HG03342 (cell line): ENCODE data around the gene TANGO2.

ENCODE experiments used
- ATAC-seq: cut with Tn5 transposase; IDR thresholded peaks from one replicate; pipeline ENCODE4 v1.9.1; 2021; ENCODE audit warnings: mild to moderate bottlenecking, moderate library complexity; ENCODE audit not compliant: unreplicated experiment

TANGO2 gene

GRCh38 chr22:19982991-19983578 lies 37.8 kb upstream of the TANGO2 start:
- ATAC-seq, result no peak

- ATAC-seq, result no peak
These were observed 37.2 kb upstream of the TANGO2 start for GRCh38 chr22:19983741-19984140.

DNA sequence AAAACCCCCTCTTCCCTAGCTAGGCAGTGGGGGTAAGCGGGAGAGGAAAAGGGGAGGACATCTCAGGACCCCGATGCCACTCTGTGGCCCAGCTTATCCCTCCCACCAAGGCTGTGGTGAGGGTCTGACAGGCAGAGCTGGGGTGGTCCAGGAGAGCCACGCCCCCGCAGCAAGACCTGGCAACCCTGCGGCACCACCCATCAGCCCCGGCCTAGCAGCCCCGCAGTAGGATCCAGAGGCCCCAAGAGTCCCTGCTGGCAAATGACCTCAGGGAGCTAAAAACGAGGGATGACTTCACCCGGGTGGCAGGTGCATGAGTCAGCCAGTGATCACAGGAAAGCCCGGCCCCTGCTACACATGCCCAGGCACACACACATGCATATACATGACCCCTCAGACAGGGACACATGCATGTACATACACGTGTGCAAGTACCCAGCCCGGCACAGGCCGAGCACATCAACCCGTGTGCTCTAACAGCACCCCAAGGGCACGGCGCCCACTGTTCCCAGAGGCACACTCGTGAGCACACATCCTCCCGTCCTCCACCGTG lies 36.6 kb upstream of the TANGO2 start:
- ATAC-seq, result no peak

GRCh38 chr22:19984851-19985811 lies 35.8 kb upstream of the TANGO2 start:
- ATAC-seq, result no peak

GRCh38 chr22:19986011-19986409 lies 34.9 kb upstream of the TANGO2 start:
- no peak for ATAC-seq

DNA sequence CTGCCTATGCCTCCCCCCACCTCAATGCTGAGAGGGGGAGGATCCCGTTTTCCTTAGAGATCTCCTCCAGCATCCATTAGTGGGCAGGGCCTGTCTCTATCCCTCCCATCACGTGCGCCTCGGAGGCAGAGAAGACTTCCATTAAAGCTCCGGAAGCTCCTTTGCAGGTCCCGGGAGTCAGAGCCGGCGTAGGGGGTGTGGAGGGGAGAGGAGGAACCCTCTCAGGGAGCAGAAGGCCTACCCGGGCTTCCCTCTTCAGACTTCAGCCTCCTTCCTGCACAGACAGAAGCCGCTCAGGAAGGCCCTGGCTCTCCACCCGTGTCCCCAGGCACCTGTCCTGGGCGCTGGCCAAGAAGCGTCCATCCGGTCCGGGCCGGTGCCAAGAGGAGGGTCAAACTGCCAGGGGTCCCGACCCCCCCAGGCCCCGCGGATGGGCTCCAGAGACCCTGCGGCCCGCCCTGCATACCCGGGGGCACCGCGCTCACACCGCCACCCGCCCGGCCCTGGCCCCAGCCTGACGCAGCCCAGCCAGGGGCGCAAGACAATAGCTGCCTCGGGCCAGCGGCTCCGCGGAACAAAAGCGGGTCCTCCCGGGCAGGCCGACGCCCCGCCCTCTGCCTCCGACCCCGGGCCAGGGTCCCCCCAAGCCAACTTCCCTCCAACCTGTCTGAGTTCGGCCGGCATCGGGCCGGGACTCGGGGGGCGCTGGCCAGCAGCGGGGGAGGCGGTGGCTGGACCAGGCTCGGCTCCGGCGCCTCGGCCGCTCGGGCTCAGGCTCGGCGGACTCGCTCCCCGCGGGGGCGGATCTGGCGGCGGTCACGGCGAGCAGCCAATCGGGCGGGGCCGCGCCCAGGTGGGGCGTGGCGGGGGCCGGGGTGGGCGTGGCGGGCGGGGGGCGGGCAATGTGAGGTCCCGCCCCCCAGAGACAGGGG lies 34.2 kb upstream of the TANGO2 start:
- no peak for ATAC-seq

DNA sequence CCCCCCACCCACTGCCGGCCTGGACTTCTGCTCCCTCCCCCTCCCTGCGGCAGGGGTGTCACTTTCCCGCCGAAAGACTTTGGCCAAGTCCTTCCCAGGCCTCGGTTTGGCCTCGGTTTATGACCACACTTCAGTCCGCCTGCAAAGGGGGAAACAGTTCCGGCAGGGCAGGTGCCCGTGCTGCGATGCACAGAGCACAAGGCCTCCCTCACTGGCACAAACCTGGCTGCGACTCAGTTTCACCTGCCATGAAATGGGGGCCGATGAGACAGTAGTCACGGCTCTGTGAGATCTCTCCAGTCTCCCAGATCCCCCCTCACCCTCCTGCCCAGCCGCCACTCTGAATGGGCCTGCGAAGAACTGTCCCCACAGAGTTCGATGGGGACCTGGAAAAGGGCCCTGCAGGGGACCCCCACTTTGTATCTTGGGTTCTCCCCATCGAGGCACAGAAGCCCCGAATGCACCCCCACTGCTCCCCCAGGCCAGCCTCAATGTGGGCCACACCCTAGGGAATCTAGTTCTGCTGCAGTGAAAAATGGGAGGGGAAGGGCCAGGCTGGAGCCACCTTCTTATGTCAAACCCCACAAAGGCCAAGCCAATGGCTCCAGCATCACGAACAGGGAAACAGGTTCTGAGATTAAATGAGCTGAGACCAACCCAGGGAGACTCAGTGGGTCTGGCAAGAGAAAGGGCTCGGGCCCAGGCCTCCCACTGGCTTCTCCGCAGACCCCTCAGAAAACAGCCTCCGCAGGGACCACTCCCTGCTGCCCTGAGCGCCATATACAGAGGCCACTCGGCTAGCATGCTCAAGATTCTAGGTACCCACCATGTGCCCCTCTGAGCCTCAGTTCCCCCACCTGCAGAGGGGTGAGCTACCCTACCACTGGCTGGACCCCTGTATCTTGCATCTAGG lies 33.3 kb upstream of the TANGO2 start:
- no peak for ATAC-seq

- no peak for ATAC-seq
These were observed 32.5 kb upstream of the TANGO2 start for GRCh38 chr22:19988331-19988808.

DNA sequence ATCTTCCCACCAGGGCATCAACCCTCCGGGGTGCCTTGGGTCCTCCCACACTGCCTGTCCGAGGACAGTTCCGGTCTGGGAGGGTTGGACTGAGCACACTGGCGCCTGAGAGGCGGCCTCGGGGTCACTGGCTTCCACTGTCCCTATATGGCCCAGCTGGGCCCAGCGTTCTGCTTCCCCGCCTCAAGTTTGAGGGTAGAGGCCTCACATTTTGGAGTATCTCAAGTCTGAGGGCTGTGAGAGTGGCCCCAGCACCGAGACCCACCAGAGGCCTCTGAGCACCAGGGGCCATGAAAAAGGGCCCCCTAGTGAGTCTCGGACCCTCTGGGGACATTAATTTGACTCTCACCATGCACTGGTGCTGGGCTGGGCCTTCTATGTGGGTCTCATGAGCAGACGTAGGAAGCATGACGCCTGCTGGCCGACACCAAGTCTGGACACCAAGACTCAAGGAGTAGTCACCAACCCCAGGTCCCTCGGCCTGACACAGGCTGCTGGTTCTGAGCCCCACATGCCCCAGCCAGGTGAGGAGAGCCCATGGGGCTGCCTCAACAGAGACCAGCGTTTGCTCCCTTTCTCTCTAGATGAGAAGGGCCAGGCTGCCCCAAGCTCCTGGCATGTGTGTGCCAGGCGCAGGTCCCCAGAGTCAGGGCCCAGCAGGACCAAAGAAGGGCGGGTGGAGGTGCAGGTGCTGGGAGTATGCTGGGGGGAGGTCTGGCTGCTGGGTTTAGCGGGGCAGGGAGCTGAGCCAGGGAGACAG lies 31.8 kb upstream of the TANGO2 start:
- no peak for ATAC-seq

DNA sequence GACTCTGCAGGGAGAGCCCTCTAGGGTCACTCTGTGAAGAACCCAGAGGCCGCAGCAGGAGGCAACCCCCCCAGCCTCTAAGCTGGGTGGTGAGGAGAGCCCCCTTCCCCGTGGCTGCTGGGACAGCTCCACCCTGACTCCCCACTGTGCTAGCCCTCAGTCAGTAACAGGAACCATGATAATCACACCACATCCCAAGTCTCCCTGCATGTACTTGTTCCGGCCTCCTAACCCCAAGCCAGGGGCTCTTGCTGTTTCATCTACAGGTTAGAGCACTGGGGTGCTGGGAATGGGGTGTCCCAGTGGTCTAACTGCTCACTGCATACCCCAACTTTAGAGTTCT lies 31.2 kb upstream of the TANGO2 start:
- no peak for ATAC-seq

DNA sequence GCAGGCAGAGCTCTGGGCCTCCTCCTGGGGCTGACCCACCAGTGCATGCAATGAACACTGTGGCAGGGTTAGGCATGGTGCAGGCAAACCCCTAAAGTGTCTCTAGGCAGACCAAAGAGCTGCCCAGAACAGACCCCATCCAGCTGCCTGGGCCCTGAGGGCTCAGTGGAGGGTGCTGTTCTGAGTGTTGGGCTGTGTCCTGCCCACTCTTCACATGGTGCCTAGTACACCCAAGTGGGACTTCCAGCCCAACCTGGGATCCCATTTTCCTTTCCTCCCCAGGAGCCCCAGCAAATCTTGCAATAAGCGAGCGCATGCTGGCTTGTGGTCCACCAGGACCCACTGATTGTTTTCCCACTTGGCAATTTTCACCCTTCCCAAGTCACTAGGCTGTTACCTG lies 30.7 kb upstream of the TANGO2 start:
- no peak for ATAC-seq

GRCh38 chr22:19990609-19991394 lies 30.1 kb upstream of the TANGO2 start:
- no peak for ATAC-seq

GRCh38 chr22:19991395-19991644 lies 29.6 kb upstream of the TANGO2 start:
- ATAC-seq, result no peak

DNA sequence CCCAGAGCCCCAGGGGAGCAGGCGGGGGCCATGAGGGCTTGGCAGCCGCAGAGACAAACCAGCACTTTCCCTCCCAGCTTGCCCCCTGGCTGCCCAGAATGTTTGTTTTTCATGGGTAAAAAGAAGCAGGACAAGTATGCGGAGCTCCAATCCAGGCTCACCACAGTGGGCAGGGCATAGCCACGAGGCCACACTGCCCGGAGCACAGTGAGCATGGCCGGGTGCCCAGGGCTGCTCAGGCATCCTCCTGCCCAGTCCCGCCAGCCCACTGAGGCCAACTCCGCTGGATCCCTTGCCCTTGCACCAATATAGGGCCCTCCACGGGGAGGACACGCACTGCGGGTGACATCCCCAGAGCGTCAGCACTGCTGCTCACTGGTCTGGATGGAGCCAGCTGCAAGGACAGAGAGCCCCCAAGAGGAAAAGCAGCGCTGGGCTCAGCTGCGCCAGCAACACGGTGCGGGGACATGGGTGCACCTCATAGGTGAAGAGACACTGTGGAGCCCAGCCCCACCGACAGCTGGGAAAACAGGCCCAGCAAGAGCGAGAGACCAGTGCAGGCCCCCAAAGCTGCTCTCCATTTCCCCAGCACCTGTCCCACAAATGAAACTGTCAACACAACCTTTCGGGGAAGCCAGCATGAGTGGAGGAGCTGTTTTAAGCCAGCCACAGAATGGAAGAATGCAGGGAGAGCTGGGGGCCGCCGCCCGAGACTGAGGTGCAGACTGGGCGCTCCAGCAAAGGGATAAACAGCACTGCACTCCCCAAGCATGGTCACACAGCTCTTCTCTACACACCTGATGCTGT lies 29.1 kb upstream of the TANGO2 start:
- no peak for ATAC-seq

GRCh38 chr22:19992481-19992911 lies 28.4 kb upstream of the TANGO2 start:
- no peak for ATAC-seq

DNA sequence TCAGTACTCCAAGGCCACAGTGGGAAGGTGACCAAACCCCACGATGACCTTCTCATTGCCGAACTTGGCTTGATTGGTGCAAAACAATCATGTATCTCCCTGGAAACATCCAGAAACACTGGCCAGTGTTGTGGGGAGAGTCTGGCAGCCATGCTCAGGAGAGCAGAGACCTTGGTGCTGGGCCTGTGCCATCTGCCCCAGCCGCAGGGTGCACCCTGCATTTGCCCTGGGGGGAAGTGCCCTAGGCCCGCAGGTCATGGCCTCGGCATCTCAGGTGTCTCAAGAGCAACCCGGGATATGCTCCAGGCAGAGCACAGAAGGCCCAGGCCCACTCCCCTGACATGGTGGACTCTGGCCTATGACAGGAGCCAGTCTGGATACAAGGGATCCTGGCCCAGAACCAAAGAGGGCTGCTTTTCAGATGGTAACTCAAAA lies 28.0 kb upstream of the TANGO2 start:
- ATAC-seq, result no peak

GRCh38 chr22:19993926-19994325 lies 27.0 kb upstream of the TANGO2 start:
- no peak for ATAC-seq
